ENCODE results near the gene SPON1. TPM values are rescaled to one million over a fixed set of nuclear protein-coding genes. Genes with fewer than 3 reads are reported as not detected.

SPON1 gene
- total and polyA plus RNA-seq, 2 experiments from 2014 or later = 2.9 to 6.4 TPM

GRCh38 chr11:14300661-14301304, 338.3 kb downstream of the SPON1 start:
- H3K27ac Mint-ChIP-seq = no peak overlapping the region
- H3K79me2 ChIP-seq (replicated peaks; ENCODE audit: insufficient read depth) = peaks cover 97% of the 10 kb centered on the region

More at GRCh38 chr11:14300661-14301304, 338.3 kb downstream of the SPON1 start:
- Histone ChIP-seq H3F3A (replicated peaks; ENCODE audit: low read depth) (no peaks in the 10 kb centered on the region), H3K27ac (ENCODE audit: low read depth) (no peak overlapping the region), H3K36me3 (ENCODE audit: insufficient read depth) (no peaks in the 10 kb centered on the region), H3K4me2 (no peak overlapping the region; the same call in 1 of the 2 replicates), H2AFZ (no peak overlapping the region), H3K4me1 (ENCODE audit: insufficient read depth) (peaks cover 72% of the 10 kb centered on the region), H4K20me1 (replicated peaks; ENCODE audit: insufficient read depth) (peaks cover 49% of the 10 kb centered on the region), H3K27me3 (ENCODE audit: insufficient read depth) (no peaks in the 10 kb centered on the region), H3K9me2 (ENCODE audit: insufficient read depth) (no peaks in the 10 kb centered on the region), H3K4me3 (no peak overlapping the region)
- H3K4me3 Mint-ChIP-seq = no peak overlapping the region
- ATAC-seq (peak; percentile 93), DNase-seq (ENCODE audit: low spot score) (peak; percentile 88)
- peaks cover 2% of the 10 kb centered on the region for H3K27me3 Mint-ChIP-seq (ENCODE audit: insufficient read depth, low read depth, poor library complexity)
- TF ChIP-seq CREB1 (CRISPR knock-in tag; IDR thresholded peaks at IDR 0.05; ENCODE audit: low read depth) (no peak), NANOG (IDR thresholded peaks at IDR 0.05; ENCODE audit: borderline replicate concordance) (no peak), CTCF (conservative IDR thresholded peaks at IDR 0.05; ENCODE audit: low read depth in 2 of 2) (peak; percentile 77 to 90), ZNF331 (CRISPR knock-in tag; IDR thresholded peaks at IDR 0.05; ENCODE audit: low read depth) (no peak), STAT1 (IDR thresholded peaks at IDR 0.05; ENCODE audit: unreplicated experiment) (no peak)
- TF ChIP-seq, protein P1, sequence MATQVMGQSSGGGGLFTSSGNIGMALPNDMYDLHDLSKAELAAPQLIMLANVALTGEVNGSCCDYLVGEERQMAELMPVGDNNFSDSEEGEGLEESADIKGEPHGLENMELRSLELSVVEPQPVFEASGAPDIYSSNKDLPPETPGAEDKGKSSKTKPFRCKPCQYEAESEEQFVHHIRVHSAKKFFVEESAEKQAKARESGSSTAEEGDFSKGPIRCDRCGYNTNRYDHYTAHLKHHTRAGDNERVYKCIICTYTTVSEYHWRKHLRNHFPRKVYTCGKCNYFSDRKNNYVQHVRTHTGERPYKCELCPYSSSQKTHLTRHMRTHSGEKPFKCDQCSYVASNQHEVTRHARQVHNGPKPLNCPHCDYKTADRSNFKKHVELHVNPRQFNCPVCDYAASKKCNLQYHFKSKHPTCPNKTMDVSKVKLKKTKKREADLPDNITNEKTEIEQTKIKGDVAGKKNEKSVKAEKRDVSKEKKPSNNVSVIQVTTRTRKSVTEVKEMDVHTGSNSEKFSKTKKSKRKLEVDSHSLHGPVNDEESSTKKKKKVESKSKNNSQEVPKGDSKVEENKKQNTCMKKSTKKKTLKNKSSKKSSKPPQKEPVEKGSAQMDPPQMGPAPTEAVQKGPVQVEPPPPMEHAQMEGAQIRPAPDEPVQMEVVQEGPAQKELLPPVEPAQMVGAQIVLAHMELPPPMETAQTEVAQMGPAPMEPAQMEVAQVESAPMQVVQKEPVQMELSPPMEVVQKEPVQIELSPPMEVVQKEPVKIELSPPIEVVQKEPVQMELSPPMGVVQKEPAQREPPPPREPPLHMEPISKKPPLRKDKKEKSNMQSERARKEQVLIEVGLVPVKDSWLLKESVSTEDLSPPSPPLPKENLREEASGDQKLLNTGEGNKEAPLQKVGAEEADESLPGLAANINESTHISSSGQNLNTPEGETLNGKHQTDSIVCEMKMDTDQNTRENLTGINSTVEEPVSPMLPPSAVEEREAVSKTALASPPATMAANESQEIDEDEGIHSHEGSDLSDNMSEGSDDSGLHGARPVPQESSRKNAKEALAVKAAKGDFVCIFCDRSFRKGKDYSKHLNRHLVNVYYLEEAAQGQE (IDR thresholded peaks at IDR 0.05; ENCODE audit: unreplicated experiment) = no peak
- H3K4me1 Mint-ChIP-seq = peaks cover 54% of the 10 kb centered on the region
- peaks cover 2% of the 10 kb centered on the region; the same call in 2 of the 3 replicates for H3K36me3 Mint-ChIP-seq (ENCODE audit: low read depth)
- no peaks in the 10 kb centered on the region for H3K9me3 Mint-ChIP-seq
